ENCODE data around the gene PAMR1.

The PAMR1 gene

GRCh38 chr11:35486934-35487333, 38.5 kb downstream of the PAMR1 start:
- no peak overlapping the region for H3K4me3 ChIP-seq (ENCODE audit: low read length)
- DNase-seq (ENCODE audit: low read depth) = no peak
- no peak for TF ChIP-seq CTCF (conservative IDR thresholded peaks at IDR 0.05; ENCODE audit: low read length)

GRCh38 chr11:35486446-35486845, 39.0 kb downstream of the PAMR1 start:
- TF ChIP-seq CTCF (conservative IDR thresholded peaks at IDR 0.05; ENCODE audit: low read length) = no peak
- no peak overlapping the region for H3K4me3 ChIP-seq (ENCODE audit: low read length)
- DNase-seq (ENCODE audit: low read depth) = no peak

GRCh38 chr11:35485656-35486322, 39.6 kb downstream of the PAMR1 start:
- no peak overlapping the region for H3K4me3 ChIP-seq (ENCODE audit: low read length)
- peak; percentile 75 for DNase-seq (ENCODE audit: low read depth)
- TF ChIP-seq CTCF (conservative IDR thresholded peaks at IDR 0.05; ENCODE audit: low read length) = peak; percentile 90

- TF ChIP-seq CTCF (conservative IDR thresholded peaks at IDR 0.05; ENCODE audit: low read length) = no peak
- DNase-seq (ENCODE audit: low read depth) = peak; percentile 77
- no peak overlapping the region for H3K4me3 ChIP-seq (ENCODE audit: low read length)
Measured at GRCh38 chr11:35484435-35484834, 41.0 kb downstream of the PAMR1 start.

- no peak overlapping the region for H3K4me3 ChIP-seq (ENCODE audit: low read length)
- no peak for TF ChIP-seq CTCF (conservative IDR thresholded peaks at IDR 0.05; ENCODE audit: low read length)
- peak; percentile 84 for DNase-seq (ENCODE audit: low read depth)
Measured at GRCh38 chr11:35483131-35483820, 42.1 kb downstream of the PAMR1 start.

- no peak for TF ChIP-seq CTCF (conservative IDR thresholded peaks at IDR 0.05; ENCODE audit: low read length)
- no peak overlapping the region for H3K4me3 ChIP-seq (ENCODE audit: low read length)
- DNase-seq (ENCODE audit: low read depth) = no peak
Measured at GRCh38 chr11:35479731-35480130, 45.7 kb downstream of the PAMR1 start.

Measured in AG10803 (cell line).